Bronchial epithelial cell (primary cell): Measurements from ENCODE around the gene TARS3. TPM values are rescaled to one million over a fixed set of nuclear protein-coding genes. Genes with fewer than 3 reads are reported as not detected.

ENCODE experiments used
- DNase-seq: peaks from one replicate; pipeline ENCODE4 v3.0.0-alpha.2; 2010; ENCODE audit warnings: low read depth
- FAIRE-seq: peaks from 2 replicates; lab custom pipeline; 2011; peaks lifted over from hg19 to GRCh38; lab: Jason Lieb, UNC
- H3K27me3 ChIP-seq: 2 replicates; pipeline ENCODE4 v1.5.1; 2011; ENCODE audit warnings: low read length; ENCODE audit not compliant: control insufficient read depth, insufficient read depth
- H3K36me3 ChIP-seq: 2 replicates; pipeline ENCODE4 v1.5.1; 2011; ENCODE audit warnings: low read length; ENCODE audit not compliant: control insufficient read depth, insufficient read depth
- H3K4me3 ChIP-seq: 2 replicates; pipeline ENCODE4 v1.5.1; 2011; ENCODE audit warnings: mild to moderate bottlenecking, low read depth, low read length, control low read depth
- total RNA-seq: library from RNA; depleted of rRNA; stranded (reverse); fragments of >200 nt; gene quantifications from 2 replicates; pipeline ENCODE4 v1.2.1, GENCODE V29; 2014
- TF ChIP-seq, protein P1 (sequence below): IDR thresholded peaks from 2 replicates; pipeline ENCODE4 v1.5.1; 2011; ENCODE audit warnings: mild to moderate bottlenecking, moderate library complexity, low read length, control low read depth, inconsistent platforms; ENCODE audit not compliant: insufficient read depth, severe bottlenecking

The TARS3 gene
- total RNA-seq, 1 donor from 2014 or later, result 11.1 TPM

DNA sequence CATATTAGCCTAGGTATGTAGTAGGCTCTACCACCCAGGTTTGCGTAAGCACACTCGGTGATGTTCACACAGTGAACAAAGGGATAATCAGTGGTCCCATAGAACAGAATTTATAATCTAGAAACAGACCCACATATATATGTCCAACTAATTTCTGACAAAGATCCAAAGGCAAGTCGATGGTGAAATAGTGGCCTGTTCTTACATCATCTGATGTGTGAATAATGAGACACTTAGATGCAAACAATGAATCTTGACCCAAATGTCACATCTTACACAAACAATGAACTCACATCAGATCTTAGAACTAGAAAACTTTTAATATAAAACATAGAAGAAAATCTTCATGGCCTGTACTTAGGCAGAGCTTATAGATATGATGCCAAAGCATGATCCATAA, 54.5 kb downstream of the TARS3 start:
- H3K27me3 ChIP-seq, result no peaks in the 10 kb centered on the region
- H3K36me3 ChIP-seq, result peaks cover 1% of the 10 kb centered on the region
- DNase-seq, result peak; percentile 68
- FAIRE-seq, result no peak
- TF ChIP-seq, protein P1, sequence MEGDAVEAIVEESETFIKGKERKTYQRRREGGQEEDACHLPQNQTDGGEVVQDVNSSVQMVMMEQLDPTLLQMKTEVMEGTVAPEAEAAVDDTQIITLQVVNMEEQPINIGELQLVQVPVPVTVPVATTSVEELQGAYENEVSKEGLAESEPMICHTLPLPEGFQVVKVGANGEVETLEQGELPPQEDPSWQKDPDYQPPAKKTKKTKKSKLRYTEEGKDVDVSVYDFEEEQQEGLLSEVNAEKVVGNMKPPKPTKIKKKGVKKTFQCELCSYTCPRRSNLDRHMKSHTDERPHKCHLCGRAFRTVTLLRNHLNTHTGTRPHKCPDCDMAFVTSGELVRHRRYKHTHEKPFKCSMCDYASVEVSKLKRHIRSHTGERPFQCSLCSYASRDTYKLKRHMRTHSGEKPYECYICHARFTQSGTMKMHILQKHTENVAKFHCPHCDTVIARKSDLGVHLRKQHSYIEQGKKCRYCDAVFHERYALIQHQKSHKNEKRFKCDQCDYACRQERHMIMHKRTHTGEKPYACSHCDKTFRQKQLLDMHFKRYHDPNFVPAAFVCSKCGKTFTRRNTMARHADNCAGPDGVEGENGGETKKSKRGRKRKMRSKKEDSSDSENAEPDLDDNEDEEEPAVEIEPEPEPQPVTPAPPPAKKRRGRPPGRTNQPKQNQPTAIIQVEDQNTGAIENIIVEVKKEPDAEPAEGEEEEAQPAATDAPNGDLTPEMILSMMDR, result no peak
- no peak overlapping the region for H3K4me3 ChIP-seq

DNA sequence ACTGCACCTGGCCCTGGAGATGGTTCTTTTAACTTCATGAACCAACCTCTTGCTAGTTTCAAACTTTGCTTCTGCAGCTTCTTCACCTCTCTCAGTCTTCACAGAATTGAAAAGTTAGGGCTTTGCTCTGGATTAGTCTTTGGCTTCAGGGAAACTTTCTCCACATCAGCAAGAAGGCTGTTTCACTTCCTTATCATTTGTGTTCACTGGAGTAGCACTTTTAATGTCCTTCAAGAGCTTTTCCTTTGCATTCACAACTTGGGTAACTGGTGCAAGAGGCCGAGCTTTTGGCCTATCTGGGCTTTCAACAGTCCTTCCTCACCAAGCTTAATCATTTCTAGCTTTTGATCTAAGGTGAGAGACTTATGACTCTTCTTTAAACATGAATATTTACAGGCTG, 56.4 kb downstream of the TARS3 start:
- Histone ChIP-seq H3K4me3 (no peak overlapping the region), H3K27me3 (no peaks in the 10 kb centered on the region), H3K36me3 (peaks cover 1% of the 10 kb centered on the region)
- TF ChIP-seq, protein P1, result no peak
- FAIRE-seq (no peak), DNase-seq (no peak)

DNA sequence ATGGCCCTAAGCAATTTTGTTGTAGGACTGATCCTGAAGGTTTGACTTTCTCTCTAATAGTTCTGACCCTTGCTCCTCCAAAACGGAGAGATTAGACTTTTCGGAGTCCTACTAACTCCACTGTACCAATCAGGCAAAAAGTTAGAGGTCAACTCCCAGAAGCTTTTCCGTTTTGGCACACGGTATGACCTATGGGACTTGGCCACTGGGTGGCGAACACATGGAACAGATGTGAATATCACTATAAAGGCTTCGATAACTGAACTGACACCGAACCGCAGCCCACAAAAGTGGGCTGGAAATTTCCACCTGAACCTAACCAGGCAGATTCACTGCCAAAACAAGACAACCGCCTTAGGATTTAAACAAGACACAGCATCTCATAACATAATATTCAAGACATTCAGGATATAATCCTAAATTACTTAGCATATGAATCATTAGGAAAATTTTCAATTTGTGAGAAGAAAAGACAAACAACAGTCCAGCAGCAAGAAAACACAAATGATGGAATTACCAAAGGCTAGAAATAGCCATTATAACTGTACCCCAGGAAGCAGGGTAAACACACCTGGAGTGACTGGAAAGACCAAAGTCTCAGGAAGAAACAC, 59.9 kb downstream of the TARS3 start:
- TF ChIP-seq, protein P1, result peak; percentile 24
- FAIRE-seq (no peak), DNase-seq (no peak)
- Histone ChIP-seq H3K27me3 (no peaks in the 10 kb centered on the region), H3K36me3 (no peaks in the 10 kb centered on the region), H3K4me3 (no peak overlapping the region)

DNA sequence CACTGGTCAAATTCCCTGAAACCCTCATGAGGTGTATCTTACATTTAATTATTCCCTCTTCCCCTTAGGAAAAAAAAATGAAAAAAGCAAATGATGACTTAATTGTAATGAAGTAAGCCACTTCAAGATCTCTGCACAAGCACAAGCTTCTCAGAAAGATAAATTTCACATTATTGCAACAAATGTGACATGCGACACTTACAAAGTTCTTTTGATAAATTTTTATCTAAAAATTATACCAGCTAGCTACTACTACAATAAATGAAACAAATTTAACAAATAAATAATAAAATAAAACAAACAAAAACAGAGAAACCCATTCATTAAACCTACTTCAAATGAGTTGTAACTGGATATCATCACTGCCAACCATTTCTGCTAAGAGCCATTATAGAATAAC, 62.1 kb downstream of the TARS3 start:
- no peaks in the 10 kb centered on the region for H3K36me3 ChIP-seq
- no peaks in the 10 kb centered on the region for H3K27me3 ChIP-seq
- FAIRE-seq, result no peak
- H3K4me3 ChIP-seq, result no peak overlapping the region
- no peak for DNase-seq
- TF ChIP-seq, protein P1, result no peak

DNA sequence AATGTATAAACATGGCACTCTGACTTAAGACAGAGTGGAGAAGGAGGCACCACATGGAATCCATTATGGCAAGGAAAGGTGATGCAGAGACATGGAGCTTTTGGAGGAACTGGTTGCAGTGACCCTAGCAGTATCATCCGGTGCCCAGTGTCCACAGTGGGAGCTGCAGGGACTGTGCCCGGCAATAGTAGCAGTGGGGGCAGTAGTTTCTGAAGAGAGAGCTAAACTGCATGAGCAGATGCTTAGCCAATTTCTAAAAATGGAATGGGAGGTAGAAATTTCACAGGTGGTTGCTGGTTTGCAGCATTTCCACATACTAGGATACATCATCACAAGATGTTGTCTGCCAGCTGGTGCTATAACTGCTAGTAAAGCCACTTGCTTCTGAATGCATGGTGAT, 64.3 kb downstream of the TARS3 start:
- no peak for FAIRE-seq
- Histone ChIP-seq H3K27me3 (no peaks in the 10 kb centered on the region), H3K36me3 (no peaks in the 10 kb centered on the region), H3K4me3 (no peak overlapping the region)
- TF ChIP-seq, protein P1, result no peak
- no peak for DNase-seq
